ENCODE data around the gene NBPF26.
"Not testable (repeated sequence)": the region's sequence is repeated elsewhere in the genome, so short reads cannot be mapped to it uniquely, and the experiment has no call there.

DNA sequence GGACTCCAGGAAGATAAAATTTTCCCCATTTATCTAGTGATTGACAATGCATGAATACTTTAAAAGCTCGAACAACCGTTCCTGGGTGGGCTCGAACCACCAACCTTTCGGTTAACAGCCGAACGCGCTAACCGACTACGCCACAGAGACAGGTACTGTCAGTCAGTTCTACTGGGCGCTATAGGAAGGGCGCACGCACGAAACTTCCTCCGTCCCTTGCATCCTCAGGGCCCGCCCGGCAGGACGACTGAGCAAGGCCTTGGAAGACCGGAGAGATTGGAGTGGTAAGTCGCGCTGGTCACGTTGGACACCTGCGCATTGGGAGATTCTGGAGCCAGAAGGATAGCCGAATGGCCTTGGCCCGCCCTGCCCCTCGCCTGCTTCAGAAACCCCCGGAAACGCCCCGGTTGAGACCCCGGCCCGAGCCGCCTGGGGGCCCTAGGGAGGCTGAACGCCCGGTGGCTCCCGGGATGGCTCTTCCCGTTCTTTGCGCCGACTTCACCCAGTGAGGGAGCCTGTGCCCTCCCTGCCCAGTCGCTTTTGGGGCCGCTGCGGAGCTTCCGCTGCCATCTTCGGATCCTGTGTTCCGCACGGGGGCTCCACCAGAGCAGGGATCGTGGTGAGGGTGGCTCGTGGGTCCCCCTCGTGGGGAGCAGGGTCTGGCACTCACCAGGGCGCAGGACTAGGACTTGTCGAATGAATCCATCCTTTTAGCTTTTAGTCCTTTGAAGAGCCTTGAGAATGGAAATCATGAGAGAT lies 120.6 kb downstream of the NBPF26 start:
- TF ChIP-seq, protein P1, sequence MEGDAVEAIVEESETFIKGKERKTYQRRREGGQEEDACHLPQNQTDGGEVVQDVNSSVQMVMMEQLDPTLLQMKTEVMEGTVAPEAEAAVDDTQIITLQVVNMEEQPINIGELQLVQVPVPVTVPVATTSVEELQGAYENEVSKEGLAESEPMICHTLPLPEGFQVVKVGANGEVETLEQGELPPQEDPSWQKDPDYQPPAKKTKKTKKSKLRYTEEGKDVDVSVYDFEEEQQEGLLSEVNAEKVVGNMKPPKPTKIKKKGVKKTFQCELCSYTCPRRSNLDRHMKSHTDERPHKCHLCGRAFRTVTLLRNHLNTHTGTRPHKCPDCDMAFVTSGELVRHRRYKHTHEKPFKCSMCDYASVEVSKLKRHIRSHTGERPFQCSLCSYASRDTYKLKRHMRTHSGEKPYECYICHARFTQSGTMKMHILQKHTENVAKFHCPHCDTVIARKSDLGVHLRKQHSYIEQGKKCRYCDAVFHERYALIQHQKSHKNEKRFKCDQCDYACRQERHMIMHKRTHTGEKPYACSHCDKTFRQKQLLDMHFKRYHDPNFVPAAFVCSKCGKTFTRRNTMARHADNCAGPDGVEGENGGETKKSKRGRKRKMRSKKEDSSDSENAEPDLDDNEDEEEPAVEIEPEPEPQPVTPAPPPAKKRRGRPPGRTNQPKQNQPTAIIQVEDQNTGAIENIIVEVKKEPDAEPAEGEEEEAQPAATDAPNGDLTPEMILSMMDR (IDR thresholded peaks at IDR 0.05; ENCODE audit: low read depth, low read length) = peak; percentile 49
- not testable (repeated sequence) for TF ChIP-seq EZH2phosphoT487 (IDR thresholded peaks at IDR 0.05; ENCODE audit: low read depth)
